Naive B cell (primary cell): ENCODE data around the gene NUCKS1. TPM values are rescaled to one million over a fixed set of nuclear protein-coding genes. Genes with fewer than 3 reads are reported as not detected.

Source experiments
- ATAC-seq, 2 donors: fragments of 150-1000 bp; cut with Tn5 transposase; 2 replicates each; pipeline ENCODE4 v1.10.0; 2021; ENCODE audit warnings: low read depth in 2 of 2, mild to moderate bottlenecking in 2 of 2, moderate library complexity in 2 of 2
- DNase-seq: peaks from one replicate; pipeline ENCODE4 v3.0.0; 2022
- H3K27ac Mint-ChIP-seq, 6 donors: one replicate each; pipeline ENCODE4 v1.8.0; 2020 to 2022; ENCODE audit warnings: mild to moderate bottlenecking in 6 of 6, mixed read lengths in 6 of 6, moderate library complexity in 5 of 6, inconsistent platforms in 2 of 6
- H3K27me3 Mint-ChIP-seq, 3 donors: one replicate each; pipeline ENCODE4 v1.8.0; 2021 to 2022; ENCODE audit warnings: mixed read lengths in 3 of 3, mild to moderate bottlenecking in 1 of 3
- H3K36me3 Mint-ChIP-seq, 2 donors: one replicate each; pipeline ENCODE4 v1.8.0; 2020 to 2022; ENCODE audit warnings: mixed read lengths in 2 of 2, inconsistent platforms in 1 of 2, mild to moderate bottlenecking in 1 of 2
- H3K4me1 Mint-ChIP-seq, 3 donors: one replicate each; pipeline ENCODE4 v1.8.0; 2020 to 2022; ENCODE audit warnings: mixed read lengths in 3 of 3, inconsistent platforms in 1 of 3, mild to moderate bottlenecking in 1 of 3, moderate library complexity in 1 of 3
- H3K4me3 Mint-ChIP-seq, 8 donors: one replicate each; pipeline ENCODE4 v1.8.0; 2020 to 2022; ENCODE audit warnings: mild to moderate bottlenecking in 8 of 8, mixed read lengths in 8 of 8, moderate library complexity in 8 of 8, inconsistent platforms in 2 of 8
- H3K9me3 Mint-ChIP-seq, 7 donors: one replicate each; pipeline ENCODE4 v1.8.0; 2020 to 2022; ENCODE audit warnings: mixed read lengths in 7 of 7, mild to moderate bottlenecking in 5 of 7, inconsistent platforms in 2 of 7, moderate library complexity in 1 of 7
- polyA plus RNA-seq, 6 donors: library from polyadenylated mRNA; unstranded; fragments of 300-500 nt; fragmentation: Illumina TruSeq; gene quantifications; one replicate each; pipeline ENCODE4 v1.2.3, GENCODE V29; 2021; ENCODE audit warnings: low read depth in 6 of 6

Gene NUCKS1
- polyA plus RNA-seq, 6 donors from 2014 or later, result 4.9 to 18.9 (median 16.2) TPM

DNA sequence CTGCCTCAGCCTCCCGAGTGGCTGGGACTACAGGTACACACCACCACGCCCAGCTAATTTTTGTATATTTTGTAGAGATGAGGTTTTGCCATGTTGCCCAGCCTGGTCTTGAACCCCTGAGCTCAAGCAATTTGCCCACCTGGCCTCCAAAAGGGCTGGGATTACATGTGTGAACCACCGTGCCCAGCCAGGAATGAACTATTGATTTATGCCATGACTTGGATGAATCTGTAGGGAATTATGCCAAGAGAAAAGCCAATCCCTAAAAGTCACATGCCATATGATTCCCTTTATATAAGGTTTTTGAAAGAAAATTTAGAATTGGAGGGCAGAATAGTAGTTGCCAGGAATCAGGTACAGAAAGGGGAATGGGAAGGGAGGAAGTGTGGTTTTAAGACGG lies 50.6 kb downstream of the NUCKS1 start:
- H3K4me3 Mint-ChIP-seq, result no peak overlapping the region
- DNase-seq (no peak), ATAC-seq (no peak)
- H3K36me3 Mint-ChIP-seq, result peaks cover 0 to 5% of the 10 kb centered on the region in 2 donors
- peaks cover 4 to 16% (median 9%) of the 10 kb centered on the region in 3 donors for H3K27me3 Mint-ChIP-seq
- H3K4me1 Mint-ChIP-seq, result peaks cover 14 to 35% (median 32%) of the 10 kb centered on the region in 3 donors
- peak overlapping the region in 1 of 6 donors; percentile 93 for H3K27ac Mint-ChIP-seq
- H3K9me3 Mint-ChIP-seq, result no peaks in the 10 kb centered on the region

DNA sequence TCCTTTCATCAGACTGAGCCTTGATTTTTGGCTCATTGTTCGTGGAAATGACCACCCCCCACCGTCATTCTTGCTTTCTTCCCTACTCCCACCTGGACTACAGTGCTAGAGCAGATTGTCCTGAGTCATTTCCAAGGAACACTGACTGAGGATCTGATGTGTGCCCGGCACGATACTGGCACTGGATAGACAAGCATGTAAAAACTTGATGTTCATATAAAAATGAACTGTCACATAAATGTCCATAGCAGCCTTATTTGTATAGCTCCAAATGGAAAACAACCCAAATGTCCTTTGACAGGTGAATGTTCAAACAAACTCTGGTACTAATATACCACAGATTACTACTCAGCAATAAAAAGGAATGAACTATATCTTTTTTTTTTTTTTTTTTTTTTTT lies 51.1 kb downstream of the NUCKS1 start:
- Mint-ChIP-seq H3K4me1 (peaks cover 12 to 32% (median 27%) of the 10 kb centered on the region in 3 donors), H3K9me3 (no peaks in the 10 kb centered on the region)
- no peak for DNase-seq

GRCh38 chr1:205693421-205693991 lies 56.5 kb downstream of the NUCKS1 start:
- peak overlapping the region in 2 of 6 donors; percentile 65 to 78 for H3K27ac Mint-ChIP-seq
- peak; percentile 20 to 55 for ATAC-seq
- peaks cover 0 to 5% of the 10 kb centered on the region in 2 donors for H3K36me3 Mint-ChIP-seq
- no peaks in the 10 kb centered on the region for H3K9me3 Mint-ChIP-seq
- H3K4me3 Mint-ChIP-seq, result peak overlapping the region in 2 of 8 donors; percentile 9 to 73
- no peak for DNase-seq
- H3K27me3 Mint-ChIP-seq, result peaks cover 0 to 27% (median 9%) of the 10 kb centered on the region in 3 donors
- peaks cover 21 to 29% (median 24%) of the 10 kb centered on the region in 3 donors for H3K4me1 Mint-ChIP-seq

More for the DNA sequence above, 51.1 kb downstream of the NUCKS1 start:
- H3K27ac Mint-ChIP-seq, result peak overlapping the region in 1 of 6 donors; percentile 82
- peaks cover 4 to 16% (median 9%) of the 10 kb centered on the region in 3 donors for H3K27me3 Mint-ChIP-seq
- peaks cover 0 to 5% of the 10 kb centered on the region in 2 donors for H3K36me3 Mint-ChIP-seq
- no peak for ATAC-seq
- no peak overlapping the region for H3K4me3 Mint-ChIP-seq

GRCh38 chr1:205692423-205692822 lies 57.6 kb downstream of the NUCKS1 start:
- peak overlapping the region in 1 of 8 donors; percentile 19 for H3K4me3 Mint-ChIP-seq
- ATAC-seq, result no peak
- H3K9me3 Mint-ChIP-seq, result no peaks in the 10 kb centered on the region
- H3K27ac Mint-ChIP-seq, result peak overlapping the region in 2 of 6 donors; percentile 47 to 71
- peaks cover 21 to 33% (median 25%) of the 10 kb centered on the region in 3 donors for H3K4me1 Mint-ChIP-seq
- peaks cover 0 to 5% of the 10 kb centered on the region in 2 donors for H3K36me3 Mint-ChIP-seq
- peaks cover 0 to 26% (median 8%) of the 10 kb centered on the region in 3 donors for H3K27me3 Mint-ChIP-seq
- DNase-seq, result no peak

DNA sequence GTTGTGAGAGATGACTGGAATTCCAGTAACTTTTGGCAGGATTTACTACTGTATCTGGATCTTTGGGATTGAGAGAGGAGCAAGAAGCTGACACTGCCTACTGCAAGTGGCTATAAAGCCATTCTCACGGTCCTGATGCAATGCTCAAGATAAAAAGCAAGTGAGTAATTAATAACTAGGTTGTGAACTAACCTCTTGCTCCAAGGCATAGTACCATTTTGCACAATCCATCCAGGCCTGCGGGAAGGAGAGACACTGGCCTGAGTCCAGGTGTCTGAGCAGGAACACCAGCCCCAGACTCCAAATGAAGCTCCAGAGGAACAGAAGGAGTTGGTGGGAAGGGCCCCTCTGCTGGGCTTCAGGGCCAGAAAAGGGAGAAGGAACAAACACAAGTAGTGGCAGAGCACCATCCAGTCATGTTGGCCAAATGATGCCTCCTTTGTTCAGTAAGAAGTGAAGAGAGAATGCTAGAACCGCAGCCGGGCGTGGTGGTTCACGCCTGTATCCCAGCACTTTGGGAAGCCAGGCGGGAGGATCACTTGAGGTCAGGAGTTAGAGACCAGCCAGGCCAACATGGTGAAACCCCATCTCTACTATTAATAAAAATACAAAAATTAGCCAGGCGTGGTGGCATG lies 59.7 kb downstream of the NUCKS1 start:
- ATAC-seq, result no peak
- no peaks in the 10 kb centered on the region for H3K36me3 Mint-ChIP-seq
- peak overlapping the region in 1 of 6 donors; percentile 9 for H3K27ac Mint-ChIP-seq
- H3K4me1 Mint-ChIP-seq, result peaks cover 21 to 26% (median 26%) of the 10 kb centered on the region in 3 donors
- no peaks in the 10 kb centered on the region for H3K9me3 Mint-ChIP-seq
- peaks cover 0 to 10% (median 0%) of the 10 kb centered on the region in 3 donors for H3K27me3 Mint-ChIP-seq
- H3K4me3 Mint-ChIP-seq, result no peak overlapping the region
- no peak for DNase-seq

- H3K36me3 Mint-ChIP-seq, result no peaks in the 10 kb centered on the region
- peak overlapping the region in 1 of 6 donors; percentile 72 for H3K27ac Mint-ChIP-seq
- peaks cover 0 to 10% (median 0%) of the 10 kb centered on the region in 3 donors for H3K27me3 Mint-ChIP-seq
- no peak overlapping the region for H3K4me3 Mint-ChIP-seq
- peaks cover 21 to 26% (median 26%) of the 10 kb centered on the region in 3 donors for H3K4me1 Mint-ChIP-seq
- ATAC-seq (no peak), DNase-seq (no peak)
- no peaks in the 10 kb centered on the region for H3K9me3 Mint-ChIP-seq
Measured at GRCh38 chr1:205689479-205689878, 60.5 kb downstream of the NUCKS1 start.

DNA sequence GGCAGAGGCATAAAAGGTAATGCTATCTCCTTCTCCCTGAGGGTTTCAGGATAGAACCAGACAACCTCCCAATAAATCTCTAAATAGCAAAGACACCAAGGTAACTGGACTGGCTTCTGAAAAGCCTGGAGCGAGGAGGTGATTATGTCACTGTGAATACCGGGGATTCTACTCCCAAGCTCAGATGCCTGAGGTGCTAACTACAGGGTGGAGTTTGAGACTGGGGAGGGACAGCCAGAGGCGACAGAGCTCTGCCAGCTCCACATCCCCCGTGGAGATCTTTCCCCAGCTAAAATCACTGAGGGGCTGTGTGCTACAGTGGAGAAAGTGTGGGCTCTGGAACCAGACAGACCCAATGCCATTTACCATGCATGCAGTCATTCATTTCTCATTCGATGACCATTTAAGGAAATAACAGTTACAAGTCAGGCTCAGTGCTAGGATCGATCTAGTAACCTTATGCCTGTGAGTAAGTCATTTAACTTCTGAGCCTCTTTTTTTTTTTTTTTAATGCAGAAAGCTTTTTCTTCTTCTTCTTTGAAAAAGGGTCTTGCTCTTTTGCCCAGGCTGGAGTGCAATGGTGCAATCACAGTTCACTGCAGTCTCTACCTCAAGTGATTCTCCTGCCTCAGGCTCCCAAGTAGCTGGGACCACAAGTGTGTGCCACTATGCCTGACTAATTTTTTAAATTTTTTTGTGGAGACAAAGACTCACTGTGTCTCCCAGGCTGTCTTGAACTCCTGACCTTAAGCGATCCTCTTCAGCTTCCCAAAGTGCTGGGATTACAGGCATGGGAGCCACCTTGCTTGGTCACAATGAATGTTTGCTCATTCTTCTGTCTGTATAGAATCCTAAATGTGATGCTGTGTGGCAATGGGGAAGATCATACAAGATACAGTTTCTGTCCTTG lies 61.6 kb downstream of the NUCKS1 start:
- no peaks in the 10 kb centered on the region for H3K9me3 Mint-ChIP-seq

GRCh38 chr1:205687242-205687641 lies 62.7 kb downstream of the NUCKS1 start:
- Mint-ChIP-seq H3K27me3 (peaks cover 0 to 10% (median 0%) of the 10 kb centered on the region in 3 donors), H3K36me3 (no peaks in the 10 kb centered on the region), H3K9me3 (peaks cover 0 to 1% (median 0%) of the 10 kb centered on the region in 7 donors), H3K4me3 (no peak overlapping the region), H3K4me1 (peaks cover 8 to 15% (median 11%) of the 10 kb centered on the region in 3 donors), H3K27ac (peak overlapping the region in 1 of 6 donors; percentile 11)
- DNase-seq (no peak), ATAC-seq (no peak)

More for the DNA sequence above, 61.6 kb downstream of the NUCKS1 start:
- H3K36me3 Mint-ChIP-seq, result no peaks in the 10 kb centered on the region
- ATAC-seq (no peak), DNase-seq (no peak)
- no peak overlapping the region for H3K27ac Mint-ChIP-seq
- H3K4me1 Mint-ChIP-seq, result peaks cover 18 to 23% (median 20%) of the 10 kb centered on the region in 3 donors
- H3K27me3 Mint-ChIP-seq, result peaks cover 0 to 10% (median 0%) of the 10 kb centered on the region in 3 donors
- no peak overlapping the region for H3K4me3 Mint-ChIP-seq

- H3K36me3 Mint-ChIP-seq, result no peaks in the 10 kb centered on the region
- no peak for ATAC-seq
- peaks cover 24 to 40% (median 38%) of the 10 kb centered on the region in 3 donors for H3K4me1 Mint-ChIP-seq
- H3K27ac Mint-ChIP-seq, result peak overlapping the region in 4 of 6 donors; percentile 42 to 74 (median 54)
- DNase-seq, result no peak
- H3K27me3 Mint-ChIP-seq, result no peaks in the 10 kb centered on the region
- H3K4me3 Mint-ChIP-seq, result peak overlapping the region; percentile 42 to 87 (median 84)
- peaks cover 0 to 1% (median 0%) of the 10 kb centered on the region in 7 donors for H3K9me3 Mint-ChIP-seq
Measured at GRCh38 chr1:205681364-205681763, 68.6 kb downstream of the NUCKS1 start.

- H3K27me3 Mint-ChIP-seq, result no peaks in the 10 kb centered on the region
- H3K36me3 Mint-ChIP-seq, result no peaks in the 10 kb centered on the region
- H3K27ac Mint-ChIP-seq, result peak within 1 kb of the TSS; percentile 13 to 95 (median 86)
- H3K9me3 Mint-ChIP-seq, result peaks cover 0 to 1% (median 0%) of the 10 kb centered on the region in 7 donors
- peaks cover 24 to 51% (median 49%) of the 10 kb centered on the region in 3 donors for H3K4me1 Mint-ChIP-seq
- DNase-seq (peak; percentile 47), ATAC-seq (peak; percentile 67)
- H3K4me3 Mint-ChIP-seq, result peak within 1 kb of the TSS; percentile 83 to 95 (median 90)
Measured at GRCh38 chr1:205680073-205680851, 69.7 kb downstream of the NUCKS1 start, which contains the start of gene SLC45A3. Gene SLC45A3, minus strand, starts transcription at chr1:205680509. Its CDS starts 15,853 bp downstream, at chr1:205664656.

GRCh38 chr1:205678286-205679111 lies 71.5 kb downstream of the NUCKS1 start:
- Mint-ChIP-seq H3K9me3 (peaks cover 0 to 1% (median 0%) of the 10 kb centered on the region in 7 donors), H3K4me3 (peak overlapping the region; percentile 83 to 95 (median 90)), H3K27me3 (no peaks in the 10 kb centered on the region), H3K4me1 (peaks cover 27 to 57% (median 54%) of the 10 kb centered on the region in 3 donors), H3K27ac (peak overlapping the region in 4 of 6 donors; percentile 24 to 72 (median 64)), H3K36me3 (no peaks in the 10 kb centered on the region)
- ATAC-seq (no peak), DNase-seq (no peak)
